Measurements from ENCODE around the gene BACH2.
A peak's percentile ranks its signal among the peaks of the same experiment; 100 is the strongest.
"Not testable (repeated sequence)": the region's sequence is repeated elsewhere in the genome, so short reads cannot be mapped to it uniquely, and the experiment has no call there.

The BACH2 gene

DNA sequence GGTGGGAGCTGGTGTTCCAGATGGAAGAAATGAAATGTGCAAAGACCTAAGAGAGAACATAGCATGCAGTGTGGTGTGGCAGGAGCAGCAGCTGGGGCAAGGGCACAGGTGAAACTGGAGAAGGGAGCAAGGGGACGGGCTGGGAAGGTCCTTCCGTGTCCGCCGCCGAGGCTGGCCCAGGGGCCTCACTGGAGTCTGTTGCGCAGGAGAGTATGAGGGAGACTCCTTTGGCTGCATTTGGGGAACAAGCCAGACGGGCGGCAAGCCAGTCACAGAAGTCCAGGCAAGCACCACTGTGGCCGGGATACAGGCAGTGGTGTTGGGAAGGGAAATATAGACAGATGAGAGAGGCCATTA, 324.6 kb downstream of the BACH2 start:
- no peak overlapping the region for H3K27ac ChIP-seq (replicated peaks)
- TF ChIP-seq POLR2AphosphoS5 (IDR thresholded peaks at IDR 0.05; ENCODE audit: low read depth) (no peak), GABPA (IDR thresholded peaks at IDR 0.05; ENCODE audit: low read depth) (no peak), SPI1 (IDR thresholded peaks at IDR 0.05; ENCODE audit: borderline replicate concordance, low read depth) (no peak), REST (IDR thresholded peaks at IDR 0.05; ENCODE audit: insufficient replicate concordance, low read depth) (no peak)
- TF ChIP-seq, protein P1, sequence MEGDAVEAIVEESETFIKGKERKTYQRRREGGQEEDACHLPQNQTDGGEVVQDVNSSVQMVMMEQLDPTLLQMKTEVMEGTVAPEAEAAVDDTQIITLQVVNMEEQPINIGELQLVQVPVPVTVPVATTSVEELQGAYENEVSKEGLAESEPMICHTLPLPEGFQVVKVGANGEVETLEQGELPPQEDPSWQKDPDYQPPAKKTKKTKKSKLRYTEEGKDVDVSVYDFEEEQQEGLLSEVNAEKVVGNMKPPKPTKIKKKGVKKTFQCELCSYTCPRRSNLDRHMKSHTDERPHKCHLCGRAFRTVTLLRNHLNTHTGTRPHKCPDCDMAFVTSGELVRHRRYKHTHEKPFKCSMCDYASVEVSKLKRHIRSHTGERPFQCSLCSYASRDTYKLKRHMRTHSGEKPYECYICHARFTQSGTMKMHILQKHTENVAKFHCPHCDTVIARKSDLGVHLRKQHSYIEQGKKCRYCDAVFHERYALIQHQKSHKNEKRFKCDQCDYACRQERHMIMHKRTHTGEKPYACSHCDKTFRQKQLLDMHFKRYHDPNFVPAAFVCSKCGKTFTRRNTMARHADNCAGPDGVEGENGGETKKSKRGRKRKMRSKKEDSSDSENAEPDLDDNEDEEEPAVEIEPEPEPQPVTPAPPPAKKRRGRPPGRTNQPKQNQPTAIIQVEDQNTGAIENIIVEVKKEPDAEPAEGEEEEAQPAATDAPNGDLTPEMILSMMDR (IDR thresholded peaks at IDR 0.05; ENCODE audit: insufficient read depth, low read length): no peak
- DNase-seq (ENCODE audit: low read depth in 1 of 2, low spot score in 1 of 2): no peak
- H3K27me3 ChIP-seq (ENCODE audit: insufficient read depth, poor library complexity, severe bottlenecking): peaks cover 10% of the 10 kb centered on the region
- no peak overlapping the region for H3K4me3 ChIP-seq (replicated peaks; ENCODE audit: insufficient read depth, low read length)

DNA sequence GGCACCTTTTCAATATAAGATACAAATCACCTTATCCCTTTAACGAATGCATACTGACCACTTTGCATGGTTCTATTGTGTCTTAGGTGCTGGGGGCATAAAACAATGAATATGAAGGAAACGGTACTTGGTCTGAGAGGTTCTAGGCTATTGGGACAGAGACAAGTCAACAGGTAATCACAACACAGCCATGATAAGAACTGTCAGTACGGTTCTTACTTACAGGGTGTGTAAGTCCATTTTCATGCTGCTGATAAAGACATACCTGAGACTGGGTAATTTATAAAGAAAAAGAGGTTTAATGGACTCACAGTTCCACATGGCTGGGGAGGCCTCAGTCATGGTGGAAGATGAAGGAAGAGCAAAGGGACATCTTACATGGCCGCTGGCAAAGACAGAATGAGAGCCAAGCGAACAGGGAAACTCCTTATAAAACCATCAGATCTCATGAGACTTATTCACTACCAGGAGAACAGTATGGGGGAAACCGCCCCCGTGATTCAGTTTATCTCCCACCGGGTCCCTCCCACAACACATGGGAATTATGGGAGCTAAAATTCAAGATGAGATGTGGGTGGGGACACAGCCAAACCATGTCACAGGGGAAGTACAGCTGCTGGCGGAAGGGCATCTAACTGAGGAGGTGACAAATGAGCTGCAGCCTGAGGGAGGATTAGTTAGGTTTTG, 325.2 kb downstream of the BACH2 start:
- DNase-seq (ENCODE audit: low read depth in 1 of 2, low spot score in 1 of 2); H3K27ac ChIP-seq (replicated peaks); H3K4me3 ChIP-seq (replicated peaks; ENCODE audit: insufficient read depth, low read length): not testable (repeated sequence)
- peaks cover 10% of the 10 kb centered on the region for H3K27me3 ChIP-seq (ENCODE audit: insufficient read depth, poor library complexity, severe bottlenecking)

DNA sequence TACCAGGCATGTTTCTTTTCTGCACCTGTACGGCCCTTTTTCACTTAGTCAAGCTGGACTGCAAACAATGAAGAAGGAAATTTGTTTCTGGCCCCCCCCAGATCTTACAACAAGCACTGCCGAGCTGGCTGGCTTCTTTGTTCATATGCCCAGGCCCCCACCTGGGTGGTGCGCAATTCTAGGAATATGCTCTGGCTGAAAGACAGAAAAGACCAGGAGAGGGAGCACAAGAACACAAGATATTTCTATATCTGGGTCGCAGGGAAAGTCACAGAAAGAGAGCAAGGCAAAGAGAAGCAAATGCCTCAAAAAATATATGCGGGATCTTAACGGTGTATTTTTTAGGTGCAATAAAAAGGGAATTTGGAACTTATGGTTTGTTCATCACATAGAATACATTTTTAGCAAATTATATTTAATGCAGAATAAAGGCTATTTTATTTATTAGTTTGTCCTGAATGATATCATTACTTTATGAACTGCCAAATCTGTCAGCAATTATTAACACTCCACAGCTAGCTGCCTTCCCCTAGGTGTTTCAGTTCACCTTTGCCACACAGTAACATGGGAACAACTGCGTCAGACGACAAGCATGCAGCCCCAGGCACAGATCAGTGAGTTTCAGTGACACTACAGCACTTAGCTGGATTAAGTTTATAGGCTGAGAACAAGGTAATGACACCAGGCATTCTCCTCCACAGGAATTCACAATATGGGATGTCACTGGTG, 325.9 kb downstream of the BACH2 start:
- Histone ChIP-seq H3K27ac (replicated peaks) (no peak overlapping the region), H3K4me3 (replicated peaks; ENCODE audit: insufficient read depth, low read length) (no peak overlapping the region), H3K27me3 (ENCODE audit: insufficient read depth, poor library complexity, severe bottlenecking) (peaks cover 9% of the 10 kb centered on the region)
- DNase-seq (ENCODE audit: low read depth in 1 of 2, low spot score in 1 of 2): peak; percentile 5 to 44
- TF ChIP-seq, protein P1 (IDR thresholded peaks at IDR 0.05; ENCODE audit: insufficient read depth, low read length): no peak
- TF ChIP-seq SPI1 (IDR thresholded peaks at IDR 0.05; ENCODE audit: borderline replicate concordance, low read depth): no peak
- TF ChIP-seq GABPA (IDR thresholded peaks at IDR 0.05; ENCODE audit: low read depth): no peak
- TF ChIP-seq POLR2AphosphoS5 (IDR thresholded peaks at IDR 0.05; ENCODE audit: low read depth): no peak
- TF ChIP-seq REST (IDR thresholded peaks at IDR 0.05; ENCODE audit: insufficient replicate concordance, low read depth): no peak

GRCh38 chr6:89970072-89970471, 326.6 kb downstream of the BACH2 start:
- no peak for DNase-seq (ENCODE audit: low read depth in 1 of 2, low spot score in 1 of 2)
- peaks cover 2% of the 10 kb centered on the region for H3K27me3 ChIP-seq (ENCODE audit: insufficient read depth, poor library complexity, severe bottlenecking)
- no peak overlapping the region for H3K27ac ChIP-seq (replicated peaks)
- H3K4me3 ChIP-seq (replicated peaks; ENCODE audit: insufficient read depth, low read length): no peak overlapping the region
- TF ChIP-seq REST (IDR thresholded peaks at IDR 0.05; ENCODE audit: insufficient replicate concordance, low read depth): no peak
- no peak for TF ChIP-seq SPI1 (IDR thresholded peaks at IDR 0.05; ENCODE audit: borderline replicate concordance, low read depth)
- TF ChIP-seq, protein P1 (IDR thresholded peaks at IDR 0.05; ENCODE audit: insufficient read depth, low read length): no peak
- no peak for TF ChIP-seq GABPA (IDR thresholded peaks at IDR 0.05; ENCODE audit: low read depth)
- TF ChIP-seq POLR2AphosphoS5 (IDR thresholded peaks at IDR 0.05; ENCODE audit: low read depth): no peak
